Keratinocyte (primary cell): ENCODE data around the gene HNRNPUL2. TPM values are rescaled to one million over a fixed set of nuclear protein-coding genes. Genes with fewer than 3 reads are reported as not detected.

Source experiments
- DNase-seq: peaks from one replicate; pipeline ENCODE4 v3.0.0-alpha.2; 2011; ENCODE audit warnings: low read depth, missing footprints, low spot score
- FAIRE-seq: peaks from 2 replicates; lab custom pipeline; 2011; peaks lifted over from hg19 to GRCh38; lab: Jason Lieb, UNC
- H2AFZ ChIP-seq: 2 replicates; pipeline ENCODE4 v1.6.0; 2012; ENCODE audit warnings: low read length, control low read depth, inconsistent platforms; ENCODE audit not compliant: control insufficient read depth
- H3K27ac ChIP-seq: 2 replicates; pipeline ENCODE4 v1.5.1; 2011; ENCODE audit warnings: low read length; ENCODE audit not compliant: control insufficient read depth, insufficient read depth
- H3K27me3 ChIP-seq: 3 replicates; pipeline ENCODE4 v1.6.0; 2011; ENCODE audit warnings: low read length; ENCODE audit not compliant: control insufficient read depth, insufficient read depth; ENCODE audit errors: extremely low read depth
- H3K36me3 ChIP-seq, 2 experiments: 2 replicates in 1 of 2; 3 replicates in 1 of 2; pipeline ENCODE4 v1.5.1; 2011; ENCODE audit warnings: low read length in 2 of 2, mild to moderate bottlenecking in 1 of 2; ENCODE audit not compliant: control insufficient read depth in 2 of 2, insufficient read depth in 2 of 2; ENCODE audit errors: extremely low read depth in 1 of 2
- H3K4me1 ChIP-seq: 3 replicates; pipeline ENCODE4 v1.5.1; 2011; ENCODE audit warnings: low read length; ENCODE audit not compliant: control insufficient read depth, insufficient read depth; ENCODE audit errors: extremely low read depth
- H3K4me2 ChIP-seq: 3 replicates; pipeline ENCODE4 v1.6.0; 2011; ENCODE audit warnings: low read depth, low read length; ENCODE audit not compliant: control insufficient read depth, insufficient read depth; ENCODE audit errors: extremely low read depth
- H3K4me3 ChIP-seq, 3 experiments: fragments of 200-600 bp in 1 of 3; sonication (generic) in 1 of 3; 2 replicates in 2 of 3; 3 replicates in 1 of 3; pipeline ENCODE4 v1.5.1; 2011 to 2016; ENCODE audit warnings: low read length in 3 of 3, mild to moderate bottlenecking in 3 of 3, control low read depth in 2 of 3, inconsistent platforms in 1 of 3, low read depth in 1 of 3, mixed read lengths in 1 of 3, mixed run types in 1 of 3, moderate library complexity in 1 of 3; ENCODE audit not compliant: control insufficient read depth in 2 of 3, insufficient read depth in 2 of 3; ENCODE audit errors: extremely low read depth in 1 of 3
- H3K79me2 ChIP-seq: 2 replicates; pipeline ENCODE4 v1.6.0; 2012; ENCODE audit warnings: low read length; ENCODE audit not compliant: control insufficient read depth, insufficient read depth
- H3K9ac ChIP-seq: 3 replicates; pipeline ENCODE4 v1.6.0; 2011; ENCODE audit warnings: low read length; ENCODE audit not compliant: control insufficient read depth, insufficient read depth; ENCODE audit errors: extremely low read depth
- H3K9me1 ChIP-seq: 3 replicates; pipeline ENCODE4 v1.6.0; 2011; ENCODE audit warnings: low read length; ENCODE audit not compliant: control insufficient read depth, insufficient read depth; ENCODE audit errors: extremely low read depth
- H3K9me3 ChIP-seq: 2 replicates; pipeline ENCODE4 v1.5.1; 2012; ENCODE audit warnings: low read depth, low read length; ENCODE audit not compliant: control insufficient read depth
- H4K20me1 ChIP-seq: 3 replicates; pipeline ENCODE4 v1.6.0; 2011; ENCODE audit warnings: low read length; ENCODE audit not compliant: control insufficient read depth, insufficient read depth; ENCODE audit errors: extremely low read depth
- CTCF ChIP-seq, 3 experiments: IDR thresholded peaks in 1 of 3; conservative IDR thresholded peaks in 1 of 3; optimal IDR thresholded peaks in 1 of 3; 2 replicates in 2 of 3; 3 replicates in 1 of 3; pipeline versions ENCODE3 to v1.5.1; 2011; ENCODE audit warnings: low read length in 3 of 3, mild to moderate bottlenecking in 3 of 3, moderate library complexity in 2 of 3, control low read depth in 1 of 3, inconsistent platforms in 1 of 3; ENCODE audit not compliant: insufficient read depth in 2 of 3; ENCODE audit errors: extremely low read depth in 1 of 3
- EZH2 ChIP-seq: IDR thresholded peaks from one replicate; pipeline ENCODE4 v1.6.1; 2012; ENCODE audit warnings: inconsistent platforms, mild to moderate bottlenecking, low read length, moderate library complexity
- dilution Hi-C: fragments of 300-500 bp; cut with MboI; formaldehyde crosslinking; loops from one replicate; pipeline ENCODE4 v1.7.0; 2020; ENCODE audit warnings: low sequenced_read_pairs; ENCODE audit not compliant: extremely low pct_ligation_motif_present
- polyA plus RNA-seq, 5 experiments: library from polyadenylated mRNA; depleted of rRNA in 3 of 5; stranded (reverse) in 3 of 5; stranded (forward) in 1 of 5; unstranded in 1 of 5; fragments of >200 nt; gene quantifications; 1 replicate in 1 of 5; 2 replicates in 3 of 5; 3 replicates in 1 of 5; pipeline versions ENCODE4 v1.2.1 to v1.2.3, GENCODE V29; 2011 to 2012; ENCODE audit warnings: missing spikeins in 2 of 5, low read depth in 1 of 5, low replicate concordance in 1 of 5

HNRNPUL2 gene
- polyA plus RNA-seq, 1 donor (not counting 4 experiments of a cell fraction or from before 2014, with no cell fraction given): 29.0 TPM

GRCh38 chr11:62710001-62710345, 17.3 kb downstream of the HNRNPUL2 start:
- Histone ChIP-seq H3K4me1 (peaks cover 36% of the 10 kb centered on the region), H3K4me3 (peak overlapping the region; percentile 23 to 84 (median 75)), H3K36me3 (peaks cover 14 to 27% of the 10 kb centered on the region in 2 experiments), H2AFZ (peak overlapping the region; percentile 93), H3K4me2 (peak overlapping the region; percentile 99), H3K27ac (peak overlapping the region; percentile 93), H3K79me2 (no peaks in the 10 kb centered on the region), H3K9me3 (no peaks in the 10 kb centered on the region), H4K20me1 (no peaks in the 10 kb centered on the region), H3K9ac (peak overlapping the region; percentile 88), H3K27me3 (no peaks in the 10 kb centered on the region), H3K9me1 (no peaks in the 10 kb centered on the region)
- no peak for TF ChIP-seq CTCF (optimal IDR thresholded peaks at IDR 0.05 in 1 of 3, IDR thresholded peaks at IDR 0.05 in 1 of 3, conservative IDR thresholded peaks at IDR 0.05 in 1 of 3; ENCODE audit: extremely low read depth in 1 of 3, insufficient read depth in 2 of 3, low read length in 3 of 3)
- FAIRE-seq (no peak), DNase-seq (no peak)
- dilution Hi-C loops: no loop called here

- peaks cover 10 to 22% of the 10 kb centered on the region in 2 experiments for H3K36me3 ChIP-seq
- no peaks in the 10 kb centered on the region for H3K9me3 ChIP-seq
- no peaks in the 10 kb centered on the region for H4K20me1 ChIP-seq
- H2AFZ ChIP-seq: peak overlapping the region; percentile 95
- H3K4me1 ChIP-seq: peaks cover 36% of the 10 kb centered on the region
- TF ChIP-seq CTCF (optimal IDR thresholded peaks at IDR 0.05 in 1 of 3, IDR thresholded peaks at IDR 0.05 in 1 of 3, conservative IDR thresholded peaks at IDR 0.05 in 1 of 3; ENCODE audit: extremely low read depth in 1 of 3, insufficient read depth in 2 of 3, low read length in 3 of 3) (no peak), EZH2 (no peak)
- peak overlapping the region; percentile 99 for H3K4me2 ChIP-seq
- H3K27me3 ChIP-seq: no peaks in the 10 kb centered on the region
- no peaks in the 10 kb centered on the region for H3K79me2 ChIP-seq
- no peaks in the 10 kb centered on the region for H3K9me1 ChIP-seq
- peak overlapping the region; percentile 88 for H3K9ac ChIP-seq
- H3K4me3 ChIP-seq: peak overlapping the region; percentile 25 to 84 (median 75)
- dilution Hi-C loops: no loop called here
- no peak for FAIRE-seq
- DNase-seq: peak; percentile 62
- peak overlapping the region; percentile 93 for H3K27ac ChIP-seq
Measured at GRCh38 chr11:62709247-62710000, 17.8 kb downstream of the HNRNPUL2 start.
